HG03460 (cell line): ENCODE measurements around the gene TECPR1.
"Not testable (repeated sequence)": the region's sequence is repeated elsewhere in the genome, so short reads cannot be mapped to it uniquely, and the experiment has no call there.

Experiments used
- ATAC-seq: cut with Tn5 transposase; IDR thresholded peaks from one replicate; pipeline ENCODE4 v1.9.1; 2021; ENCODE audit not compliant: unreplicated experiment

TECPR1 gene

DNA sequence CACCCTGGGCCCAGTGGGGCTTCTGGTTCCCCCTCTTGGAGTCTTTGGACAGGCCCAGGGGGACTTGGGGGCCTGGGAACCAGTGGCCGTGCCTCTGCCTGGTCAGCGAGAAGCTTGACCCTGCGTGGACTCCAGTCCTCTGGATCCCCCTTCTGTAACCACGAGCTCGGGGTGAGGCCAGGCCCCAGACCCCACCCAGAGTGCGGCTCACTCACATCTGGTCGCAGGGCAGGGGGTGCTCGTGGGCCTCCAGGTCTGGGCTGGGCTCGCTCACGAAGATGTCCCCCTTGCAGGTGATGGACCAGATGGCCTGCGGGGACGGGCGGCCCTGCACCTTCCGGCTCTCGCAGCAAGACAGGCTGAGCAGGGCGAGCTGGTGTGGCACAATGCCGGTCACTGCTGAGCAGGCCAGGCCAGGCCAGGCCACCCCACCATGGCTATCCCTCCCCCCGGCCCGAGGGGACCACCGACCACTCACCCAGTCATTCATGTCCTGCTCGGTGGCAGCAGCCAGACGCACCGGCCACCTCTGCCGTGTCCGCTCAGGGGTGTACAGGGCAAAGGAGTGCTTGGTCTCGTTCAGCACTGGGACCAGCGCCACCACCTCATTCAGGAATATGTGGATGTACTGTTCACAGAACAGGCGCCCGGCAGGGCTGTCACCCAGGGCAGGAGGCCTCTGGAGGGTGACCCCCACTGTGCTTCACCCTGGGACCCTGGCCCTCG lies 21.1 kb downstream of the TECPR1 start:
- no peak for ATAC-seq

DNA sequence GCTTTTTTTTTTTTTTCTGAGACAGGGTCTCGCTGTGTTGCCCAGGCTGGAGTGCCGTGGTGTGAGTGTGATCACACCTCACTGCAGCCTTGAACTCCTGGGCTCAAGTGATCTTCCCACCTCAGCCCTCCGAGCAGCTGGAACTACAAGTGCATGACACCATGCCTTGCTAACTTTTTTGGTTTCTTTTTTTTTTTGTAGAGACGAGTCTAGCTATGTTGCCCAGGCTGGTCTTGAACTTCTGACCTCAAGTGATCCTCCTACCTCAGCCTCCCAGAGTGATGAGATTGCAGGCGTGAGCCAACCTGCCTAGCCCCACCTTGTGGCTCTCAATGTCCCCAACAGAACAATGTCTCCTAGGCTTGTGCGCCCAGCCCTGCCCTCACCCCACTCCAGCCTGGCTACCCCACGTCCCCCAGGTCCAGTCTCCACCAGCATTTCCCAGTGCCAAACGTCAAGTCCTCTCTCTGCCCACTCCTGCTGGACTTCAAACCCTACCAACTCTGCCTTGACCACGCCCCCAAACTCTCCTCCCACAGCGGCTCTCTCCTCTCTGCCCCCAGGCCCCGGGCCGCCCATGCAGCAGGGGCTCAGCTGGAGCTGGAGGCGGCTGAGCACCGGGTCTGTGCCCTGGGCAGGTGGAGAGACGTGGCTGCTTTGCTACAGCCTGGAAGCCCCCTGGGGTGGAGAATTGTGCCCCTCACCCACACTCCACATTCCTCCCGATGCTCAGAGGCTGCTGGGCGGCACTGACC lies 21.9 kb downstream of the TECPR1 start:
- ATAC-seq: no peak

DNA sequence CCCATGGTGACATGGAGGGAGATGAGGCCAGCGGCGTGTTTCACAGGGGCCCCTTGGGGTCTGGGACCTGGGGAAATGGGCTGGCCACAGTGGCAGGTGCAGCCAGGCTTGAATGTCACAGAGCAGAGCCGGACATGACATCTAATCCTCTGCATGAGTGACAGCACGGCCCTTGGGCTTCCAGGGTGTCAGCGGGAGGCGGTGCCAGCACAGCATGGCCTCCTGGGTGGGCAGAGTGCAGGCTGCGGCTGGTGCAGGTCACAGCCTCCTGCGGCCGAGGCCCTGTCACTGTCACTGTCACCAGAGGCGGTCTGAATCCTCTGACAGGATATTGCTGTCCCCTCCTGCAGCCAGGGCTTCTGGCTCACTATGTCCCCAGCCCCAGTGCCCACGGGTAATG lies 22.6 kb downstream of the TECPR1 start:
- no peak for ATAC-seq

DNA sequence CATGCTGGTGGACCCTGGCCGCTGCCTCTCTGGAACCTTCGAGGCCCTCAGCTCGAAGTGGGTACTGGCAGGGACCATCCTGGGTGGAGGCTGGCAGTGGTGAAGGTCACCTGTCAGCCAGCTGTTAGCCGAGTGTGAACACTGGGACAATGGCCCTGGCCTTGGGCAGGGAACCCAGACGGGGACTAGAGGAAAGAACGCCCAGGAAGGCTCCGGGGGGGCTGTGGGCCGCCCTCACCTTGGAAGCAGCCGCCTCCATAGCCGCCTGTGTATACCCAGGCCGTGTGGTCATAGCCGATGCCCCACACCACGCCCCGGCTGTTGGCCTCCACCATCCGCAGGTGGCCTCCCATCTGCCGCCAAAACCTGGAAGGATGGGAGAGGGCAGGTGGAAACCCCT lies 23.2 kb downstream of the TECPR1 start:
- no peak for ATAC-seq

DNA sequence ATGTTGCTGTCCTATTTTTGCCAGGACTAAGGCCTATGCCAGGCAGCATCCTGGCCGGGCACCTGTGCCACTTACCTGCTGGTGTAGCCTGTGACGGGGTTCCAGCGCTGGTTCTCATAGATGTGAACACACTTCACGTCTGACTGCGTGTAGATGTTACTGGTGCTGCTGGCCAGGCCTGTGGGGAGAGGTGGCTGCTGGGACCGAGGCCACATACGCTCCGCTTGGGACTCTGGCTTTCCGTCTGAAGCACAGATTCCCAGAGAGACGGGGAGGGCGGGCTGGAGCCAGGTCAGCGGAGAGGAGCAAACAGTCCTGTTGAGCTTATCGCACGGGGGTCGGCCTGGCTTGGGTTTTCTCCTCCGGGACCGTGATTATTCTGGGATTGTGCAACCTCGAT lies 24.1 kb downstream of the TECPR1 start:
- no peak for ATAC-seq

DNA sequence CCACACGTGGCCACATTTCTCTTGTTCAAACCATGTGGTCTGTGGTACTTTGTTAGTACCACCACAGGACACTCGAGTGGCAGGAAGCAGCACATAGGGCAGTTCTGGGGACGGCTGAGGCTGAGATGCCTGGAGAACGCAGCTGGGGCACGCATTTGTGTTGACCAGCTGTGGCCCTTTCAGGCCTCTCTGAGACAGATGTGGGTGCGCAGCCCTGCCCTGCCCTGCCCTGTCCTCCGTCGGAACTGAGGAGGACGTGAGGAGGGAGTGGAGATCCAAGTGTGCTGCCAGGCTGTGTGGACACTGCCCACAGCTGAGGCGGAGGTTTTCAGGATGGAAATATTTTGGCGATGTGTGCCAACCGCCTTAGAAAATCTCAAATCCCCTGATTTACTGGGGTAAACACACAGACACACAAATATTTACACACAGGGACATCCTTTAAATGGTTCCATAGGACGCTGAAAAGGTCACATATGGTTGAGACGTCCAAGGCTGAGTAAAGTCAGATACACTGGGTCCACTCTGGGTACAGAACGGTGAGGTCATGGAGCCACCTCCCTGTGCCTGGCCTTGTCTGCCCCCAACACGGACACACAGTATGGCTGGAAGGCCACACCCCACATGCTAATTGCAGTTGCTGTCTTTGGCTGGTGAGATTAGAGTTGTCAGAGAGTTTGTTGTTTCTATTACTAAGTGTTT lies 26.0 kb downstream of the TECPR1 start:
- ATAC-seq: no peak

DNA sequence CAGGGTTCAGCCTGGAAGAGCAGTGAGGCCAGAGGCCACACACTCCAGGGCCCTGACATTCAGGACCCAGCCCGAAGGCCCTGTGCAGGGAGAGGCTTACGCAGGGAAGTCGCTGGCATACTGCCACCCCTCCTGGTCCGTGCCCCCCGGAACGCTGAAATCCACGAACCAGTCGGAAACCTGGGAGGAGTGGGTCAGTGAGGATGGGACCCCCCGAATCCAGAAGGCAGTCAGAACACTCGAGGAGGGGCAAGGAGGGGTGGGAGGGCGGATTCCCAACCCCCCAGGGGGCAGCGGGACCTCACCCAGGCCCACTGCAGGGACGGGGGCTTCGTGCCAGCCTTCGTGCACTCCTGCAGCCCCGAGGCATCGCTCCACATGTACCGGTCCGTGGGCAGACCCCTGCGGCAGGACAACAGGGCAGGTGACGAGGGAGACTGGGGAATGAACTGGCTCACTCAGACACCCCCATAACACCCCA lies 27.3 kb downstream of the TECPR1 start:
- no peak for ATAC-seq

DNA sequence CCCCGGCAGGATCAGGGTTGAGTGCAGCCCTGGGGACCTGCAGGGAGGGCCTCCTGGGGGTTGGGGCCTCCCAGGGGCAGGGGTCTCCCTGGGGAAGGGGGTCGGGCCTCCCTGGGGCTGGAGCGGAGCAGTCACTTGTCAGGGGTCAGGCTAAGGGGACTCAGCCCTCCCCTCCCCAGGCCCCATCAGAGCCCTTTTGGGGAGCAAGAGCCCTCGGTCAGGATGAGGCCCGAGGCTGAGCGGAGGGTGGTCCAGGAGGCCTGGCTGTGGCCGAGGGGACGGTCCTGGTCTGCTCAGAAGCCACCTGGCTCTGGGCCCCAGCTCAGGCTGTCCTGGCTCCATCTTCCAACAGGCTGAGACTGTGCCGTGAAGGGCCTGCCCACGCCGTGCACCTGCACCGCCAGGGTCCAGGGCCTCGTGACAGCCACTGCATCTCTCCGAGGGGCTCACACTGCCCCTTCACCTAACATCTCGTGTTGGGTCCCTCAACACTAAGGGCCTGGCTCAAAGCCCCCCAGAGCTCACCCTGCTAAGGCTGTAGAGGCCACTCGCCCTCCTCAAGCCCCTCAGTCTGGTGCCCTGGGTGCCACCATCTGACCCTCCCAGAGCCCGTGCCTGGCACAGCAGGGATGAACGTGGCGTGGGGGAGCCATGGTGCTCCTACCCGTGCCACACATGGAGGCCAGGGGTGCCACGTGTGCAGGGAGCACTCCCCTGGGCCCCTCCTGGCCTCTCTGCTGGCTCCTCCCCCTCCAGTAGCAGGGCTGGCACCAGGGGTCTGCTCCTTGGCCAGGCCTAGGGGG lies 27.9 kb downstream of the TECPR1 start:
- no peak for ATAC-seq

DNA sequence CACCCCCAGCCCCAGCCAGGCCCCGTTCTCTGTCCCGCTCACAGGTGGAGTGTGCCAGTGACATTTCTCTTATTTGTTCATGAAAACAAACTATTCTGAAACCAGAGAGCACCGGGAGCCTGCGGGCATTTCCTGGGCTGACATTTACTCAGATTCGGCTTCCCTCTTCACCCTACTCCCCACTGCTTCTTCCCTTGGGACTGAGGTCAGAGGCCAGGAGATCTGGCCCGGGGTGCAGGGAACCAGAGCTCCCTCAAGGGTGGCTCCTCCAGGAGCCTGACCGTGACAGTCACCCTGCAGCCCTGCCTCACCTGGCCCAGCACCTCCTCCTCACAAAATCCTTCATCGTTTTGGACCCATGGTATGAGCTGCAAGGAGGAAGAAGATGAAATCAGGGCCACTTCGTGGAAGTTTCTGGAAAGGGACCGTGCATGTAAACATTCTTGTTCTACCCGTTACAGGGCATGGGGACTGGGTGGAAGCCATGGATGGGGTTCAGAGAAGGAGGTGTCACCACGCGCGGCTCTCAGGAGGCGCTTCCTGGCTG lies 28.6 kb downstream of the TECPR1 start:
- ATAC-seq: no peak

DNA sequence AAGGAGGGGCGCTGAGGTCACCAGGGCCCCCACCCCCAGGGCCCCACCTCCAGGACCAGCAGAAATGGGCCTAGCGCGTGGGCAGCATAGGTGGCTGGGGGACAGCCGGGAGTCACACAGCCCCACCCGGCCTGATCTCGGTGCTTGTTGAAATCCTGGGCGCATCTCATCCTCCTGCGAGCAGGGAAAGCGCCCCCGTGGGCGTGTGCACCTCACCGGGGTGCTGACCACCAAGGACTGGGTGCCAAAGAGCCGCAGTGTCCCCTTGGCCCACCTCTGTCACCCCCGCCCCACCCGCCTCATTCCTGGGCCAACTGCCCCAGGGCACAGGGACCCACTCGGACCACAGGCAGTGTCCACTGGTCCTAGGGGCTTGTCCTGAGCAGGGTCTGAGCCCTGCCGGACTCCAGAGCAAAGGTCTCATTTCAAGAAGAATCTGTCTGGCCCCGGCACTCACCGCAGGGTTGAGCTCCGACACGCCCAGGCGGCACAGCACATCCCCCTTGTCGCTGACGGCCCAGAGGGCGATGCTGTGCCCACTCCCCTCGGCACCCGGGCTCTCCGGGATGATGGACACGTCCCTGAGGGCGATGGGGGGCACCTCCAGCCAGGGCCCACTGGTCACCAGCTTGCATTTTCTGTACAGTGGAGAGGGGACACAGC lies 29.4 kb downstream of the TECPR1 start:
- ATAC-seq: no peak

DNA sequence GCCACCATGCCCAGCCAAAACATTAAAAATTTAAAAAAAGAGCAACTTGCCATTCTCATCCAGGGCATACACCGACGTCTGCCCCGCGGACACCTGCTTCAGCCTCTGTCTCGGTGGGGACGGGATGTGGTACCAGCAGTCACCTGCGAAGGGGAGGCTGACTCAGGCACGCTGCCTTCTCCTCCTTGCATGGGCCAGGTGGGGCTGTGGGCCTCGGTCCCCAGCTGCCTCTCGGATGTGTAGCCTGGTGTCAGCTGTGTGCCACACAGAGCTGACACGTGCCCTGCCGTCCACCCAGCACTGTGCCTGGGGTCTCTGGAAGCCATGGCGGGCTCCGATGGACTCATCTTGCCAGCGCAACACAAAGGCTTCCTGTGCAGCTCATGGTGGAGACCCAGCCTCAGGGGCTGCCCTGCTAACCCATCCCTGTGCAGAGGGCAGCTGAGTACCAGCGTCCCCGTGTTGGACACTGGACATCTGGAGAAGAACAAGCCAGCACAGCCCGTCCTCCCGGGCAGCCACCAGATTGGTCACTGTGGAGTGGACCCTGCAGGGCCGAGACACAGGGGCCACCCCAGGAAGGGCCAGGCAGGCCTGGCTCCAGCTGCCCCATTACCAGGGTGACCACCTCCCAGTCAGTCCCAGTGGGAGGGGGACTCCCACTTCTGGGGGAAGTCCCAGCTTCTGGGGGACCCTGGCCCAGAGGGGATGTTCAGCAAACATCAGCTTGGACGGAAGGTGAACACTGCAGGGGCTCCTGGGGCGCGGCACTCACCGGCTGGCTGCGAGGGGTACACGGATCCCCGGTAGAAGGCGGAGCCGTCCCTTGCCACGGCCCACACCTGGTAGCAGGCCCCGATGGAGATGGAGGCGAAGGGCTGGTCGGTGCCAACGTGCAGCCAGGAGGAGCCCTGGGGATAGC lies 30.2 kb downstream of the TECPR1 start:
- no peak for ATAC-seq

DNA sequence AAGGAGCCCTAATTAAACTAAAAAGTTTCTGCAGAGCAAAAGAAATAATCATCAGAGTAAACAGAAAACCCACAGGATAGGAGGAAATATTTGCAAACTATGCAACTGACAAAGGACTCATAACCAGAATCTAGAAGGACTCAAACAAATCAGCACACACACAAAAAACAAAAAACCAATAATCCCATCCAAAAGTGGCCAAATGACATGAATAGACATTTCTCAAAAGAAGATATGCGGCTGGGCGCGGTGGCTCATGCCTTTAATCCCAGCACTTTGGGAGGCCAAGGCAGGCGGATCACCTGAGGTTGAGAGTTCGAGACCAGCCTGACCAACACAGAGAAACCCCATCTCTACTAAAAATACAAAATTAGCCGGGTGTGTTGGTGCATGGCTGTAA lies 32.6 kb downstream of the TECPR1 start:
- ATAC-seq: not testable (repeated sequence)

DNA sequence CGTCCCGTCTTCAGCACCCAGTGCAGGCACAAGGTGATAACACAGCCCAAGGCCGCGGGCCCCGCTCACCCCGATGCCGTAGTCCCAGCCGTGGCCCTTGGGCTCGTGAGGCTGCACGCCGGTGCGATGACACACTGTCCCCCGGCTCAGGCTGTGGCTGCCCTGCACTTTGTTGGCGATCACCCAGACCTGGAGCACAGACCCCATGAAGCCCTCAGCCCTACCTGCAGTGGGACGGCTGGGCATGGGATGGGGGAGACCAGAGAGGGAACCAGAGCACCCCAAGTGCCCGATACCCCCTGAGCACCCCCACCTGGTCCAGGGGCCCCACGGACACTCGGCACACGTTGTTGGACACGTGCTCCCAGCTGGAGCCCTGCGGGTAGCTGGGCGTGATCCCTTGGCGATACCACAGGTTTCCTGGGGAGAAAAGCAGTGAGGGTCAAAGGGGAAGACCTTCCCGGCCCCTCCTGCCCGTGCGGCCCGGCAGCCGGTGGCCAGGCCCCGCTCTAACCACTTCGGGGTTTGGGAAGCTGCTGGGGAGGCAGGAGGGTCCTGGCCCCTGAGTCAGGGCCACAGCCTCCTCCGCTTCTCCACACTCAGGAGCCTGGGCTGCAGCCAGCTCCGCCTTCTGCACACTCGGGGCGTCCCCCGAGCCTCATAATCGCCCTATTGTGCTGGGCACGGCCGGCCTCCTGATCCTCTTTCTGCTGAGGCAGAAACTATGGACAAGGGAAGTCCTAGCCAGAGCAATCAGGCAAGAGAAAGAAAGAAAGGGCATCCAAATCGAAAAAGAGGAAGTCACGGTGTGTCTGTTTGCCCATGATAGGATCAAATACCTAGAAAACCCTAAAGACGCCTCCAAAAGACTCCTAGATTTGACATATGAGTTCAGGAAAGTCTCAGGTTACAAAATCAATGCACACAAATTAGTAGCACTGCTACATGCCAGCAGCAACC lies 34.1 kb downstream of the TECPR1 start:
- ATAC-seq: no peak

DNA sequence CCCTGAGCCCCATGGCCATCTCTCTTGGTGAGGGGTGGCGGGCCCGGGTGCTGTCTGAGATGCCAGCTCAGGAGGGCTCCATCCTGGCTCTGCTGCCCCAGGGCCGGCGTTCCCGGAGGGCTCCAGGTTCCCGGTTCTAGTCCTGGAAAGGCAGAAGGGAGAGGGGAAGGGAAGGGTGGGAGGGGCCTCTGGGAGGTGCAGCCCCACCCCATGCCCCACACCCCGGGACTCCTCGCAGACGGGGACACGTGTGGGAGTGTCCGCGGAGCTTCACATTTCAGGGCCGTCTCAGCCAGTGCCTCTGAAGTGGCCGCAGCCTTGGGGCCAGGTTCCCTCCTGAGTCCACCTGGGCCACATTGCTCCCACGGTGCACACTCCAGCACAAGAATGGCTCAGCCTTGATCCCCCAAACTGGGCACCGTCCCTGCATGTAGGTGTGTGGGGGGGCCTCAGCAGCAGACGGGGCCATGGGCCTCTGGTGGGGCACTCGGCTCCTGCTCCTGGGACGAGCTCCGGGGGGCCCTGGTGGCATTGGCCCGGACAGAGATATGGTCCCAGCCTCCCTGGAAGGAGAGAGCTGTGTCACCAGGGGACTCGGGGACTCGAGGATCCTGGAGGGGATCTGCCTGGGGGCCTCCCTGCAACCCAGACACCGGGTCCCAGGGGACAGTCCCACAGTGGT lies 35.0 kb downstream of the TECPR1 start:
- no peak for ATAC-seq

DNA sequence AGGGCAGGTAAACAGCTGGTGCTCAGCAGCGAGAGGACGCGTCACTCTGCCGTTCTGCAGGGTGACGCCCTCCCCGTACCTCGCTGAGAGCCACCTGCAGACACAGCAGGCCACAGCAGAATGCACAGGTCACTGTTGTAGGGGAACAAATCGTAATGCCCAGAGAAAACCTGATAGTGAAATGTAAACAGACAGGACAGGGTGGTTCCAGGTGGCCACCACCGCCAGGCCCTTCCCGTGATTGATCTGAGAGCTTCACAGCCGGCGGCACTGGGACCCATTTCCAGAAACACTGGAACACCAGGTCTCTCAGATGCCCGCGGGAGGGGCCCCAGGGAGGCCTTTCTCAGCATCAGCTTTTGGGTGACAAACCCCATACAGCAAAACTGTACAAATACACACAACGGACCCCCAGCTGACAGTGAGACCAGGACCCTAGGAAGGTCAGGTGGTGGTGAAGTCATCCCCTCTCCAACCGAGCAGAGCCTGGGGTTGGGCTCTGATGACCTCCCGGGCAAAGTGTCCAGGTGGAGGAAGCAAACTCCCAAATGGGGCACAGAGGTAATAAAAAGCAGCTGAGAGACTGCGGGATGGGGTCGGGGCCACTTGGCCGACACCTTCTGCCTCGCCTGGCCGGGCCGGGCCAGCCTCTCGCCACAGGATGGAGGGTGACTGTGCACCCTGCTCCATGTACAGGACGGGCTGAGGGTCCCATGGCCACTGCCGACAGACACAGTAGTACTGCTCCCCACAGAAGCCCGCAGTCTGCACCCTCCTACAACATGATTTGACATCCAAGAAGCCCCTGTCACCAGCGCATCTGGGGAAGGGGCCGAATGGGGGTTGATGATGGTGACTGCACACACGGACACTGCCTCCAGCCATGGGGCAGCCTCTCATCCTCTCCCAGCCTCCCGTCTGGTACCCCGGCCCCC lies 36.2 kb downstream of the TECPR1 start:
- no peak for ATAC-seq

DNA sequence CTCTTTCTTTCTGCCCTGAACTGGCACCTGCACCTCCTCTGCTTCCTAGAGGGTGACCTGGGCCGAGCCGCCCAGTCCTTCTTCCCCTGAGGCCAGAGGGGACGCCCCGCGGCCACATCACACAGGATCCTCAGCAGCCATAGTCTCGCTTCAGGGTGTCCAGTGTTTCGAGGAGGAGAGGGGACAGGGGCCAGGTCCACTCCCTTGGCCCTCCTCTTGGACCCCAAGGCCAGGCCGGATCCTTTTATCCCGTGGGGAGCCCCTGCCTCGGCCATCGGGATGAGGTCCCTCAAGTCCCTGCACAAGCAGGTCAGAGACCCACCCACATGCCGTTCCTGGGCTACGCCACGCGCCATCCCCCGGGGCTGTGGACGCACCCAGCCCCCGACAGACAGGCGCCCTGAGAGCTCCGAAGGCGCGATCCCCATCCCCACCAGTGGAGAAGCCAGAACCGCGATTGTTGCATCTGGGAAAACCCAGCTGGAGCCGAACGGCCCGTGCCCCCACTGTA lies 37.2 kb downstream of the TECPR1 start:
- no peak for ATAC-seq
